HepG2 (cell line): Measurements from ENCODE around the gene IGFBP5. TPM values are rescaled to one million over a fixed set of nuclear protein-coding genes. Genes with fewer than 3 reads are reported as not detected.

Experiments used
- ATAC-seq: fragments of 200-7000 bp; cut with Tn5 transposase; 3 replicates; pipeline ENCODE4 v1.9.1; 2020; ENCODE audit warnings: mild to moderate bottlenecking, moderate library complexity
- BruUV-seq: library from RNA; stranded (reverse); fragments of 400-500 nt; replicated peaks from 2 replicates; lab custom pipeline; 2021; lab: Mats Ljungman, UMichigan
- CTCF ChIA-PET: fragments of 300-600 bp; formaldehyde crosslinking; extraction: SDS; loops from one replicate; lab custom pipeline; 2021; ENCODE audit warnings: low total read pairs, inconsistent platforms, low intra/inter-chr PET ratio; lab: Yijun Ruan, JAX
- POLR2A ChIA-PET: fragments of 350-600 bp; sonication (Branson Sonifier 250); formaldehyde crosslinking; loops from one replicate; lab custom pipeline; 2020; ENCODE audit warnings: antibody characterized with exemption, inconsistent platforms; lab: Yijun Ruan, JAX
- DNase-seq: peaks from one replicate; pipeline ENCODE4 v3.0.0-alpha.2; 2015; ENCODE audit warnings: low spot score
- FAIRE-seq: peaks from 3 replicates; lab custom pipeline; 2011; peaks lifted over from hg19 to GRCh38; lab: Jason Lieb, UNC
- H2AFZ ChIP-seq: one replicate; pipeline ENCODE4 v1.6.1; 2011; ENCODE audit warnings: low read length, inconsistent platforms
- H3K27ac ChIP-seq: fragments of 300-600 bp; 3 replicates; pipeline ENCODE4 v1.8.0; 2011; ENCODE audit warnings: mixed run types, mild to moderate bottlenecking, mixed read lengths, low read length, inconsistent platforms; ENCODE audit not compliant: insufficient read depth; ENCODE audit errors: extremely low read length
- H3K27me3 ChIP-seq, 2 experiments: fragments of 200-600 bp in 1 of 2; 2 replicates in 1 of 2; 3 replicates in 1 of 2; pipeline versions ENCODE4 v1.6.0 to v1.8.0; 2011; ENCODE audit warnings: low read length in 2 of 2, mild to moderate bottlenecking in 2 of 2, moderate library complexity in 2 of 2, inconsistent platforms in 1 of 2; ENCODE audit not compliant: insufficient read depth in 2 of 2, control insufficient read depth in 1 of 2
- H3K36me3 ChIP-seq, 2 experiments: fragments of 200-600 bp in 1 of 2; replicated peaks in 1 of 2; 2 replicates in 1 of 2; 3 replicates in 1 of 2; pipeline versions ENCODE4 v1.5.1 to v1.8.0; 2011; ENCODE audit warnings: low read length in 2 of 2, inconsistent platforms in 1 of 2; ENCODE audit not compliant: insufficient read depth in 2 of 2, control insufficient read depth in 1 of 2
- H3K4me1 ChIP-seq: 2 replicates; pipeline ENCODE4 v1.5.1; 2012; ENCODE audit warnings: low read length, inconsistent platforms; ENCODE audit not compliant: insufficient read depth
- H3K4me2 ChIP-seq: 2 replicates; pipeline ENCODE4 v1.6.0; 2011; ENCODE audit warnings: low read depth, low read length, inconsistent platforms
- H3K4me3 ChIP-seq, 3 experiments: fragments of 200-600 bp in 1 of 3; sonication (generic), shearing (Covaris generic) in 1 of 3; replicated peaks in 1 of 3; 2 replicates each; pipeline ENCODE4 v1.5.1; 2011 to 2016; ENCODE audit warnings: low read length in 3 of 3, inconsistent platforms in 2 of 3, low read depth in 2 of 3, mild to moderate bottlenecking in 2 of 3, control low read depth in 1 of 3, mixed read lengths in 1 of 3; ENCODE audit not compliant: insufficient read depth in 1 of 3
- H3K79me2 ChIP-seq: one replicate; pipeline ENCODE4 v1.6.1; 2011; ENCODE audit warnings: low read length, inconsistent platforms; ENCODE audit not compliant: insufficient read depth
- H3K9ac ChIP-seq: 2 replicates; pipeline ENCODE4 v1.6.0; 2011; ENCODE audit warnings: mild to moderate bottlenecking, low read depth, low read length, inconsistent platforms; ENCODE audit not compliant: insufficient read depth
- H3K9me3 ChIP-seq: 2 replicates; pipeline ENCODE4 v1.5.1; 2012; ENCODE audit warnings: mild to moderate bottlenecking, low read length
- H4K20me1 ChIP-seq: 2 replicates; pipeline ENCODE4 v1.6.0; 2011; ENCODE audit warnings: inconsistent platforms, mild to moderate bottlenecking, low read length, moderate library complexity; ENCODE audit not compliant: insufficient read depth
- AGO2 ChIP-seq: fragments of 200-400 bp; formaldehyde crosslinking; optimal IDR thresholded peaks from 2 replicates; pipeline ENCODE3; 2017; ENCODE audit warnings: mild to moderate bottlenecking, low read depth, low read length, moderate library complexity
- EED ChIP-seq: sonication (generic); formaldehyde crosslinking; IDR thresholded peaks from 2 replicates; pipeline ENCODE4 v1.5.0; 2020; ENCODE audit warnings: mild to moderate bottlenecking, missing genetic modification reagents
- EZH2 ChIP-seq: conservative IDR thresholded peaks from 2 replicates; pipeline ENCODE4 v1.6.1; 2012; ENCODE audit warnings: mild to moderate bottlenecking, low read depth, low read length, moderate library complexity
- HES4 ChIP-seq: sonication (generic); formaldehyde crosslinking; IDR thresholded peaks from 2 replicates; pipeline ENCODE4 v1.9.0; 2021; ENCODE audit warnings: mild to moderate bottlenecking, missing genetic modification reagents, borderline replicate concordance
- KLF11 ChIP-seq: IDR thresholded peaks from 2 replicates; pipeline ENCODE4 v1.6.1; 2016; ENCODE audit warnings: missing compliant biosample characterization
- NPAS2 ChIP-seq: sonication (generic); formaldehyde crosslinking; IDR thresholded peaks from 2 replicates; pipeline ENCODE4 v1.8.0; 2022; ENCODE audit warnings: mild to moderate bottlenecking, missing genetic modification reagents, borderline replicate concordance
- ZEB1 ChIP-seq: IDR thresholded peaks from 2 replicates; pipeline ENCODE4 v1.6.1; 2012; ENCODE audit warnings: mild to moderate bottlenecking, low read depth, inconsistent platforms; ENCODE audit not compliant: insufficient replicate concordance
- ZNF235 ChIP-seq: sonication (generic); formaldehyde crosslinking; IDR thresholded peaks from 2 replicates; pipeline ENCODE4 v1.8.1; 2023; ENCODE audit warnings: mild to moderate bottlenecking, missing genetic modification reagents, borderline replicate concordance
- ZNF441 ChIP-seq: sonication (generic); formaldehyde crosslinking; IDR thresholded peaks from 2 replicates; pipeline ENCODE4 v1.7.0; 2021; ENCODE audit warnings: missing genetic modification reagents, borderline replicate concordance
- WGBS: methylation state at CpG from one replicate; pipeline ENCODE4 v1.1.6; 2017; ENCODE audit warnings: low lambda C conversion rate; 5-methylcytosine and 5-hydroxymethylcytosine counted together
- in situ Hi-C: cut with HindIII; loops from 2 replicates; pipeline ENCODE4 v1.10.0; 2017; ENCODE audit warnings: low pct_unique_long_range_greater_than_20kb; ENCODE audit not compliant: extremely low pct_ligation_motif_present
- intact Hi-C: fragments of 100-400 bp; cut with micrococcal nuclease; formaldehyde crosslinking; loops from one replicate; pipeline ENCODE4 v1.10.0; 2022; ENCODE audit not compliant: unreplicated experiment
- polyA plus RNA-seq, 8 experiments: library from polyadenylated mRNA; depleted of rRNA in 3 of 8; stranded (reverse) in 7 of 8; unstranded in 1 of 8; fragments of >200 nt; fragmentation: Illumina TruSeq in 4 of 8; extraction: Trizol in 4 of 8; gene quantifications; 2 replicates each; pipeline versions ENCODE4 v1.2.1 to v1.2.3, GENCODE V29; 2011 to 2016; ENCODE audit warnings: low read depth in 4 of 8, missing spikeins in 1 of 8, mixed read lengths in 1 of 8; ENCODE audit not compliant: insufficient read depth in 1 of 8
- total RNA-seq, 5 experiments: library from RNA; depleted of rRNA; stranded (reverse); fragments of >200 nt; fragmentation: Illumina TruSeq; extraction: Trizol; gene quantifications; 2 replicates each; pipeline ENCODE4 v1.2.3, GENCODE V29; 2016; ENCODE audit warnings: low read depth in 1 of 5
- TF ChIP-seq, protein P1 (sequence below): sonication (generic); formaldehyde crosslinking; IDR thresholded peaks from 2 replicates; pipeline ENCODE4 v1.9.0; 2022; ENCODE audit warnings: low read depth, missing genetic modification reagents

IGFBP5 gene
- total and polyA plus RNA-seq, 2 of the 13 experiments (the other 11 are each of a cell fraction or from before 2014, with no cell fraction given): 0.15 TPM; not detected in 1

GRCh38 chr2:216671081-216671411 lies 24.3 kb downstream of the IGFBP5 start:
- H3K36me3 ChIP-seq: no peaks in the 10 kb centered on the region
- no peaks in the 10 kb centered on the region for H4K20me1 ChIP-seq
- peaks cover 12 to 70% of the 10 kb centered on the region in 2 experiments; a peak in 4 of 5 replicates for H3K27me3 ChIP-seq
- no peak overlapping the region for H3K4me3 ChIP-seq
- peaks cover 7% of the 10 kb centered on the region for H3K4me1 ChIP-seq
- no peak overlapping the region for H3K4me2 ChIP-seq
- DNase-seq: no peak
- 26% methylated on average over 11 of the region's 11 CpGs for WGBS
- TF ChIP-seq ZNF235 (CRISPR knock-in tag) (no peak), HES4 (CRISPR knock-in tag) (no peak)
- TF ChIP-seq, protein P1, sequence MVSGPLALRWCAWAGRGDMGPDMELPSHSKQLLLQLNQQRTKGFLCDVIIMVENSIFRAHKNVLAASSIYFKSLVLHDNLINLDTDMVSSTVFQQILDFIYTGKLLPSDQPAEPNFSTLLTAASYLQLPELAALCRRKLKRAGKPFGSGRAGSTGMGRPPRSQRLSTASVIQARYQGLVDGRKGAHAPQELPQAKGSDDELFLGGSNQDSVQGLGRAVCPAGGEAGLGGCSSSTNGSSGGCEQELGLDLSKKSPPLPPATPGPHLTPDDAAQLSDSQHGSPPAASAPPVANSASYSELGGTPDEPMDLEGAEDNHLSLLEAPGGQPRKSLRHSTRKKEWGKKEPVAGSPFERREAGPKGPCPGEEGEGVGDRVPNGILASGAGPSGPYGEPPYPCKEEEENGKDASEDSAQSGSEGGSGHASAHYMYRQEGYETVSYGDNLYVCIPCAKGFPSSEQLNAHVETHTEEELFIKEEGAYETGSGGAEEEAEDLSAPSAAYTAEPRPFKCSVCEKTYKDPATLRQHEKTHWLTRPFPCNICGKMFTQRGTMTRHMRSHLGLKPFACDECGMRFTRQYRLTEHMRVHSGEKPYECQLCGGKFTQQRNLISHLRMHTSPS (CRISPR knock-in tag): no peak
- TF ChIP-seq, all 625 proteins: peak for 0
- in situ Hi-C loops (no loop called here), intact Hi-C loops (no loop called here)
- BruUV-seq: no TSS peak
- ATAC-seq (no peak; the same call in 2 of the 3 replicates), FAIRE-seq (no peak)
- Histone ChIP-seq H3K27ac (no peak overlapping the region), H3K9ac (no peak overlapping the region), H2AFZ (no peak overlapping the region), H3K9me3 (no peaks in the 10 kb centered on the region), H3K79me2 (no peaks in the 10 kb centered on the region)
- CTCF ChIA-PET: no interaction called here
- POLR2A ChIA-PET: no interaction called here

- intact Hi-C loops (no loop called here), in situ Hi-C loops (no loop called here)
- no peak for DNase-seq
- H4K20me1 ChIP-seq: no peaks in the 10 kb centered on the region
- no peak overlapping the region for H3K9ac ChIP-seq
- H3K27me3 ChIP-seq: peaks cover 12 to 64% of the 10 kb centered on the region in 2 experiments; a peak in 4 of 5 replicates
- FAIRE-seq: no peak
- no peaks in the 10 kb centered on the region for H3K36me3 ChIP-seq
- ChIA-PET CTCF (interaction anchor here (6.8 kb wide), 1 partner anchor 153 kb away, joined by 257 read pairs; no protein-coding TSS in a partner anchor), POLR2A (no interaction called here)
- 23% methylated on average over 17 of the region's 17 CpGs for WGBS
- H3K9me3 ChIP-seq: no peaks in the 10 kb centered on the region
- no peak; the same call in 2 of the 3 replicates for ATAC-seq
- H3K4me1 ChIP-seq: peaks cover 13% of the 10 kb centered on the region
- no peaks in the 10 kb centered on the region for H3K79me2 ChIP-seq
- no peak overlapping the region for H2AFZ ChIP-seq
- BruUV-seq: no TSS peak
- H3K27ac ChIP-seq: no peak overlapping the region
- H3K4me2 ChIP-seq: no peak overlapping the region
- TF ChIP-seq ZEB1: no peak
- no peak for TF ChIP-seq KLF11 (CRISPR knock-in tag)
- TF ChIP-seq EZH2: 0 out of 2 replicates have a peak, but pooled peaks have one; percentile 76
- no peak for TF ChIP-seq AGO2
- no peak for TF ChIP-seq NPAS2 (CRISPR knock-in tag)
- TF ChIP-seq ZNF441: no peak
- 0 out of 2 replicates have a peak, but pooled peaks have one; percentile 61 for TF ChIP-seq EED (CRISPR knock-in tag)
- H3K4me3 ChIP-seq: no peak overlapping the region
These were observed 24.9 kb downstream of the IGFBP5 start for GRCh38 chr2:216670266-216671080.
